Activated T-cell treated with anti-CD3 and anti-CD28 coated beads, Interleukin-2, amount 50 U/mL, for 72 hours (primary cell): ENCODE data around the gene TXNDC11. TPM values are rescaled to one million over a fixed set of nuclear protein-coding genes. Genes with fewer than 3 reads are reported as not detected.
"Not testable (repeated sequence)": the region's sequence is repeated elsewhere in the genome, so short reads cannot be mapped to it uniquely, and the experiment has no call there.

Experiments used
- ATAC-seq, 2 donors: fragments of 150-1000 bp; cut with Tn5 transposase; replicated peaks in 1 of 2; 2 replicates each; pipeline ENCODE4 v1.10.0; 2021; ENCODE audit warnings: moderate library complexity in 2 of 2, mild to moderate bottlenecking in 1 of 2
- DNase-seq, 2 donors: peaks; one replicate each; pipeline ENCODE4 v3.0.0; 2021 to 2022; ENCODE audit warnings: mixed read lengths in 1 of 2
- H3K27ac Mint-ChIP-seq: one replicate; pipeline ENCODE4 v1.8.0; 2022; ENCODE audit warnings: mild to moderate bottlenecking, moderate library complexity, mixed read lengths
- H3K27me3 Mint-ChIP-seq: one replicate; pipeline ENCODE4 v1.8.0; 2022; ENCODE audit warnings: low read depth, mixed read lengths
- H3K36me3 Mint-ChIP-seq, 2 donors: one replicate each; pipeline ENCODE4 v1.8.0; 2022; ENCODE audit warnings: mixed read lengths in 2 of 2, mild to moderate bottlenecking in 1 of 2; ENCODE audit not compliant: insufficient read depth in 2 of 2
- H3K4me1 Mint-ChIP-seq: one replicate; pipeline ENCODE4 v1.8.0; 2022; ENCODE audit warnings: low read depth, mixed read lengths
- H3K4me3 Mint-ChIP-seq, 2 donors: one replicate each; pipeline ENCODE4 v1.8.0; 2022; ENCODE audit warnings: mild to moderate bottlenecking in 2 of 2, mixed read lengths in 2 of 2, moderate library complexity in 2 of 2
- H3K9me3 Mint-ChIP-seq, 2 donors: one replicate each; pipeline ENCODE4 v1.8.0; 2022; ENCODE audit warnings: mixed read lengths in 2 of 2
- total RNA-seq, 2 donors: library from RNA; stranded (reverse); gene quantifications; one replicate each; pipeline ENCODE4 v1.2.3, GENCODE V29; 2022

Gene TXNDC11
- total RNA-seq = 10 to 100 TPM; 34.7 to 41.5 TPM

GRCh38 chr16:11742536-11743307 lies at the start of gene TXNDC11:
TXNDC11 (minus strand) TSS chr16:11742857; CDS start chr16:11742730, 127 bp downstream.
- ATAC-seq (peak; percentile 95 to 97), DNase-seq (peak; percentile 100)
- H3K4me1 Mint-ChIP-seq = peaks cover 59% of the 10 kb centered on the region
- H3K36me3 Mint-ChIP-seq = peaks cover 3 to 14% of the 10 kb centered on the region in 2 donors
- no peaks in the 10 kb centered on the region for H3K9me3 Mint-ChIP-seq
- H3K27ac Mint-ChIP-seq = peak within 1 kb of the TSS; percentile 98
- no peaks in the 10 kb centered on the region for H3K27me3 Mint-ChIP-seq
- peak within 1 kb of the TSS; percentile 97 to 98 for H3K4me3 Mint-ChIP-seq

- Mint-ChIP-seq H3K27me3 (no peaks in the 10 kb centered on the region), H3K36me3 (peaks cover 15 to 22% of the 10 kb centered on the region in 2 donors), H3K4me3 (peak overlapping the region; percentile 25 to 36), H3K9me3 (no peaks in the 10 kb centered on the region), H3K4me1 (peaks cover 96% of the 10 kb centered on the region), H3K27ac (peak overlapping the region; percentile 45)
- DNase-seq (no peak), ATAC-seq (peak; percentile 16 to 18)
Observed at GRCh38 chr16:11791144-11791828, 48.6 kb upstream of the TXNDC11 start.

- DNase-seq (no peak), ATAC-seq (peak in 1 of 2 donors; percentile 48)
- Mint-ChIP-seq H3K36me3 (peaks cover 9 to 10% of the 10 kb centered on the region in 2 donors), H3K27ac (peak overlapping the region; percentile 74), H3K4me1 (peaks cover 94% of the 10 kb centered on the region), H3K27me3 (no peaks in the 10 kb centered on the region), H3K4me3 (peak overlapping the region; percentile 47 to 50), H3K9me3 (no peaks in the 10 kb centered on the region)
Observed at GRCh38 chr16:11788914-11789313, 46.3 kb upstream of the TXNDC11 start.

GRCh38 chr16:11784980-11785599 lies 42.4 kb upstream of the TXNDC11 start:
- ATAC-seq, H3K9me3 Mint-ChIP-seq, H3K27me3 Mint-ChIP-seq, DNase-seq: not testable (repeated sequence)
- Mint-ChIP-seq H3K36me3 (peaks cover 4 to 16% of the 10 kb centered on the region in 2 donors), H3K4me1 (peaks cover 86% of the 10 kb centered on the region), H3K4me3 (peak overlapping the region in 1 of 2 donors; percentile 59), H3K27ac (peak overlapping the region; percentile 72)

- ATAC-seq, H3K9me3 Mint-ChIP-seq, H3K27me3 Mint-ChIP-seq, DNase-seq: not testable (repeated sequence)
- Mint-ChIP-seq H3K4me1 (peaks cover 80% of the 10 kb centered on the region), H3K4me3 (peak overlapping the region in 1 of 2 donors; percentile 59), H3K36me3 (peaks cover 2 to 20% of the 10 kb centered on the region in 2 donors), H3K27ac (peak overlapping the region; percentile 72)
Observed at GRCh38 chr16:11784381-11784780, 41.7 kb upstream of the TXNDC11 start.

GRCh38 chr16:11784038-11784369 lies 41.3 kb upstream of the TXNDC11 start:
- H3K4me3 Mint-ChIP-seq = peak overlapping the region; percentile 92 to 95
- peak overlapping the region; percentile 99 for H3K27ac Mint-ChIP-seq
- no peak for DNase-seq
- ATAC-seq = no peak
- H3K9me3 Mint-ChIP-seq = no peaks in the 10 kb centered on the region
- peaks cover 2 to 20% of the 10 kb centered on the region in 2 donors for H3K36me3 Mint-ChIP-seq
- peaks cover 76% of the 10 kb centered on the region for H3K4me1 Mint-ChIP-seq
- no peaks in the 10 kb centered on the region for H3K27me3 Mint-ChIP-seq

GRCh38 chr16:11783319-11784037 lies 40.8 kb upstream of the TXNDC11 start:
- Mint-ChIP-seq H3K9me3 (no peaks in the 10 kb centered on the region), H3K27ac (peak overlapping the region; percentile 99), H3K36me3 (peaks cover 2 to 20% of the 10 kb centered on the region in 2 donors), H3K4me3 (peak overlapping the region; percentile 92 to 95), H3K4me1 (peaks cover 71% of the 10 kb centered on the region), H3K27me3 (no peaks in the 10 kb centered on the region)
- DNase-seq (peak; percentile 55 to 71), ATAC-seq (peak; percentile 83 to 87)

GRCh38 chr16:11781773-11782172 lies 39.1 kb upstream of the TXNDC11 start:
- ATAC-seq = no peak
- Mint-ChIP-seq H3K4me3 (peak overlapping the region; percentile 79 to 92), H3K9me3 (no peaks in the 10 kb centered on the region), H3K4me1 (peaks cover 54% of the 10 kb centered on the region), H3K27me3 (no peaks in the 10 kb centered on the region), H3K27ac (peak overlapping the region; percentile 99), H3K36me3 (peaks cover 0 to 24% of the 10 kb centered on the region in 2 donors)
- DNase-seq = no peak

GRCh38 chr16:11780991-11781680 lies 38.5 kb upstream of the TXNDC11 start:
- Mint-ChIP-seq H3K27me3 (no peaks in the 10 kb centered on the region), H3K36me3 (peaks cover 0 to 27% of the 10 kb centered on the region in 2 donors), H3K27ac (peak overlapping the region; percentile 99), H3K4me1 (peaks cover 48% of the 10 kb centered on the region), H3K9me3 (no peaks in the 10 kb centered on the region), H3K4me3 (peak overlapping the region in 1 of 2 donors; percentile 23)
- DNase-seq = no peak
- ATAC-seq = no peak

- peaks cover 5 to 40% of the 10 kb centered on the region in 2 donors for H3K36me3 Mint-ChIP-seq
- H3K27me3 Mint-ChIP-seq = no peaks in the 10 kb centered on the region
- no peak for DNase-seq
- no peak overlapping the region for H3K4me3 Mint-ChIP-seq
- H3K4me1 Mint-ChIP-seq = peaks cover 35% of the 10 kb centered on the region
- H3K27ac Mint-ChIP-seq = no peak overlapping the region
- no peaks in the 10 kb centered on the region for H3K9me3 Mint-ChIP-seq
- no peak for ATAC-seq
Observed at GRCh38 chr16:11779074-11779473, 36.4 kb upstream of the TXNDC11 start.

- no peaks in the 10 kb centered on the region for H3K9me3 Mint-ChIP-seq
- no peak for DNase-seq
- no peaks in the 10 kb centered on the region for H3K27me3 Mint-ChIP-seq
- H3K4me1 Mint-ChIP-seq = peaks cover 15% of the 10 kb centered on the region
- peak overlapping the region; percentile 75 for H3K27ac Mint-ChIP-seq
- ATAC-seq = no peak
- peak overlapping the region in 1 of 2 donors; percentile 52 for H3K4me3 Mint-ChIP-seq
- peaks cover 14 to 44% of the 10 kb centered on the region in 2 donors for H3K36me3 Mint-ChIP-seq
Observed at GRCh38 chr16:11774065-11774626, 31.5 kb upstream of the TXNDC11 start.

- Mint-ChIP-seq H3K27ac (peak overlapping the region; percentile 89), H3K36me3 (peaks cover 16 to 45% of the 10 kb centered on the region in 2 donors), H3K9me3 (no peaks in the 10 kb centered on the region), H3K4me1 (peaks cover 13% of the 10 kb centered on the region), H3K4me3 (peak overlapping the region in 1 of 2 donors; percentile 44), H3K27me3 (no peaks in the 10 kb centered on the region)
- ATAC-seq (no peak), DNase-seq (no peak)
Observed at GRCh38 chr16:11768849-11769248, 26.2 kb upstream of the TXNDC11 start.
